ENCODE data around the gene SMIM7.

GRCh38 chr19:16678498-16678897 is 18.6 kb upstream of the SMIM7 start:
- no peak for TF ChIP-seq POLR2AphosphoS5 (IDR thresholded peaks at IDR 0.05; ENCODE audit: borderline replicate concordance, low read depth, low read length)
- TF ChIP-seq EZH2 (IDR thresholded peaks at IDR 0.05): no peak

Data from SK-N-MC (cell line).